ENCODE measurements around the gene WNK2.
A peak's percentile ranks its signal among the peaks of the same experiment; 100 is the strongest.

Gene WNK2

DNA sequence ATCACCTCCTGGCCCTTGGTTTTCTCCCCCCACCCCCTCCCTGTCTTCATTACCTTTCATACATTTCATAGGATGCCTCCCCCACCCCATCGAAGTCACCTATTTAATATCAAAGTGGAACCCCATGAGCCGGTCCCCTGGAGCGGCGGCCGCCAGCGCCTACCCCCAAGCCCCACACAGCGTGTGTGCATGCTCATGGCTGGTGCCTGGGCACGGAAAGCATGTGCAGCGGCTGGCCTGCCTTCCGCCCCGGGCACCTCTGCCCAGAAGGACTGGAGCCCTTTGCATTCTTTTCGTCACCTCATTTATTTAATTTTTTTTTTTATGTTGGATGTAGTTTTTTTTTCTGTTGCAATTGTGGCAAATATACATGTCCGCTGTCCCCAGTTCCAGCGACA, 116.2 kb downstream of the WNK2 start:
- no peak for DNase-seq

- DNase-seq = no peak
Measured at GRCh38 chr9:93300585-93301081, 116.7 kb downstream of the WNK2 start.

- DNase-seq = no peak
Measured at GRCh38 chr9:93301291-93301811, 117.4 kb downstream of the WNK2 start.

- no peak for DNase-seq
Measured at GRCh38 chr9:93301911-93302541, 118.1 kb downstream of the WNK2 start.

DNA sequence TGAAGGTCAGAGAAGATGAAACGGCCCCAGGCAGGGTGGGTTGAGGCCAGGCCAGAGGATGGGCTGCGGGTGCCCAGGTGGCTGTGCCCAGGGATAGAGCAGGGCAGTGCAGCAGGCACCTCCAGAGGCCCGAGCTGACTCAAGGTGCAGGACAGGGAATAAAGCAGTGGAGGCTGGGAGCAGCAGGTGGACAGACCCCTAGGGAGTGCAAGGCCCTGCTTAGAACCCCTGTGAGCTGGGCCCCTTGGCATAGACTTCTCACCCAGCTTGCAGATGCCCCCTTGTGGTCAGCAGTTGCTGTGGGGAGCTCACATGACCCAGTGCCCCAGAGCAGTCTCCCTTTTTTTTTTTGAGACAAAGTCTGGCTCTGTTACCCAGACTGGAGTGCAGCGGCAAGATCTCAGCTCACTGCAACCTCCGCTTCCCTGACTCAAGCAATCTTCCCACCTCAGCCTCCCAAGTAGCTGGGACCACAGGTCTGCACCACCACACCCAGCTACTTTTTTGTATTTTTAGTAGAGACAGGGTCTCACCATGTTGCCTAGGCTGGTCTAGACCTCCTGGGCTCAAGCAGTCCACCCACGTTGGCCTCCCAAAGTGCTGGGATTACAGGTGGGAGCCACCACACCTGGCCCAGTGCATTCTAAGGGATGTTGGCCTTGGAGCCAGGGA, 118.8 kb downstream of the WNK2 start:
- peak; percentile 32 for DNase-seq

DNA sequence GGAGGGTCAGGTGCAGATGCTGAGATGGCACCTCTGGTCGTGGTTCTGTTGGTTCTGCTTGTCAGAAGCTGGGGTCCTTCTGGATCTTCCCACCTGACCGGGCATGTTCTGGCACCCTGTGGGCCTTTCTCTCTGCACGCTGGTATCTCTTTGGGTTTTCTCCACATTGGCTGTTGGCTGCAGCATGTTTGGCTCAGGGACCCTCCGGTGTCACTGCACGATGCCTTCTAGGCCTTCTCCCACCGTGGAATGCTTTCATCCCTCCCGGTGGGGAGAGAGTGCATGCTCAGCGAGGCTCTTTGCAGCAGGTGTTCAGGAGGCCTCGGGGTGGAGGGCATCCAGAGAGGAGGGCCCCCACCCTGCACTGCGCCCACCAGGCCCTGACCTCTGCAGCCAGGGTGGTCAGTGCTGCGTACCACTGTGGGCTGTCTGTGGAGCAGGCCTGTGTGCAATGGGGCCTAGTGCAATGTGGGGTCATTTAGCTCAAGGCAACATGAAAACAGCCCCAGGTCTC, 119.4 kb downstream of the WNK2 start:
- DNase-seq = no peak

DNA sequence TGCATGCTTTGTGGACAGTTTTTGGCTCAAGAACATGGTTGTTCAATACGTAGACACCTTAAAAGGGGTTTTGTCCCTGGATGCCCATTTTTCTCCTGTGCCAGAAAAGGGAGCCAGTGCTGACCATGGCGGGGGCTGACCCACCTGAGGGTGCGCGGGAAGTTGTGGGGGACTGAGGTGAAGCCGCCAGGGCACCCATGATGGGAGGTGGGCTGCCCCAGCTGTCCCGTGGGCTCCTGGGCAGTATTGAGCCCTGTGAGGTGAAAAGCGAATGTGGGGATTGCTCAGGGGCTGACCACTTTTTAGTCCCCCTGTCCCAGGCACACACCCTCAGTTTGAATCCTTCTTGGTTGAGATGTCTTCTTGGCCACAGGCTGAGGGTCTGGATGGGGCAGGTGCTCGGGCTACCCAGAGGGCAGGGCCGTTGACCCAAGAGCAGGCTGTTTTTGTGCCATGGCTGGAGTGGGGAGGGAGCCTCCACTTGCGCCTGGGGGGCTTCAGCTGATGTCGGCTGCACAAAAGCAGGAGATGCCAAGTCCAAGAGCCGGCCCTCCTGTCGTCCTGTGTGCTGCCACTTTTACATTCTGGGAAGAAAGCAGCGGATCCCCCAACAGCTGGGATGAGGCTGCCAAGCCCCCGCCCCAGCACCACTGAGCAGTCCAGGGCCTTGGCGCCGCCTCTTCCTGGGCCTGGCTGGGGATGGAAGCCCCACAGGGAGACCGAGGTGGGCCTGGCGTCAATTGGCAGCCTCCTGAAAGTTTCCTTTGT, 120.1 kb downstream of the WNK2 start:
- DNase-seq = no peak

- no peak for DNase-seq
Measured at GRCh38 chr9:93304574-93305496, 120.9 kb downstream of the WNK2 start.

DNA sequence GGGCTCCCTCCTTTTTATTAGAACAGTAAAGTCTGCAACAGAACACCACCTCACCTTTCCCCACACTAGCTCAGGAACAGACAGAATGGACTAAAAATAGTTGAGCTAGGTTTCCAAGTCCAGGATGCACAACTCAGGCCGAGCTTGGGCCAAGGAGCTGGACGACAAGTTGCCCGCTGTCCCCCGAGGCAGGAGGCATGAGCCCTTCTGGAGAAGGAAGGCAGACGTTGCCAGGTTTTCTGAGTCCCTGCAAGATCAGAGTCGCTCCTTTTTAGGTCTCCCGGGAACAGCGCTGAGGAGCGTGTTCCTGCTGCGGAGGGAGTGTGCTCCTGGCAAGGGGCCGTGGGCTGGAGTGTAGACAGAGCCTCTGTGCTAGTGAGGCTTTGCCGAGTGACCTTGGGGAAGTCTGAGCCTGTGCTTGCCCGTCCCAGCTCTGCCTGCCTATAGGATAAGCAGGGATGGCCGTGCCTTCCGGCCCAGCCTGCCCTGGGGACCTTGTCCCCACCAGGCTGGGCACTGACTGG, 121.6 kb downstream of the WNK2 start:
- DNase-seq = no peak

DNA sequence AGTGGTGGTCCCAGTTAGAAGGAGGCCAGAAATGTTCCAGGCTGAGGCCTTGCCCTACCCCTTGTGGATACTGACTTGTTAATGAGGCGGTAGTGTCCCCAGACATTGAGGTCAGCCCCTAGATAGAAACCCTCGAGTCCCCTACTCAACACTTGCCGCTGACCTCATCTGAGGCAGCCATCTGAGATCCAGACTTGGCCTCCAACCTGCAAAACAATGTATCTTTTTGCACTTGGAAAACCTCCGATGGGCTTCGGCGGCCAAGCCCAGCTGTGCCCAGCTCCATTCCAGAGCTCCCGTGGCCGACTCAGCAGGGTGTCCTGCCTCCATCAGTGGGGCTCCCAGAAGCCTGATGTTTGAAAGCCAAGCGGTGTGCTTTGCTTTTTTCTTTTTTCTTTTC, 122.1 kb downstream of the WNK2 start:
- DNase-seq = no peak

DNA sequence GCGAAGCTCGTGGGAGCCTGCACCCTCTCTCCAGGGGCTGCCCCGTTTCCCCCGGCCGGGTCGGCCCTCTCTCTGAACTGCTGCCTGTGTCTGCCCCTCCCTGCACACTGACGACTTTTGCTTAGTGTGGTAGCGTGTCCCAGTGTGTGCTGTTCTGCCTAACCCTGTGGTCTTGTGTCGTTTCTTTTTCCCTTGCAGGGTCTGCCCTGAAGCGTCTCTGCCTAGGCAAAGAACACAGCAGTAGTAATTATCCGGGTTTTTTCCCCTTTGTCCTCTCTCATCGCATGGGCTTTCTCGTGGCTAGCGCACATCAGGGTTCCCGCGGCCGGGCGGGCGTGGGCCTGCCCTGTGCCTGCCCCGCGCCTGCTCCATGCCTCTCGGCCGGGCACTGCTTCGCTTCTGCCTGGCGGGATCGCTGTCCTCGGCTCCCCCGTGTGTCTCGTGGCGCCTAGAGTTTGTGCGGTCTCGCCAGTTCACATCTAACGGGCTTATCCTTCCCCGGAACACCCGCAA, 122.7 kb downstream of the WNK2 start:
- DNase-seq = no peak

GRCh38 chr9:93307468-93308157, 123.7 kb downstream of the WNK2 start:
- no peak for DNase-seq

DNA sequence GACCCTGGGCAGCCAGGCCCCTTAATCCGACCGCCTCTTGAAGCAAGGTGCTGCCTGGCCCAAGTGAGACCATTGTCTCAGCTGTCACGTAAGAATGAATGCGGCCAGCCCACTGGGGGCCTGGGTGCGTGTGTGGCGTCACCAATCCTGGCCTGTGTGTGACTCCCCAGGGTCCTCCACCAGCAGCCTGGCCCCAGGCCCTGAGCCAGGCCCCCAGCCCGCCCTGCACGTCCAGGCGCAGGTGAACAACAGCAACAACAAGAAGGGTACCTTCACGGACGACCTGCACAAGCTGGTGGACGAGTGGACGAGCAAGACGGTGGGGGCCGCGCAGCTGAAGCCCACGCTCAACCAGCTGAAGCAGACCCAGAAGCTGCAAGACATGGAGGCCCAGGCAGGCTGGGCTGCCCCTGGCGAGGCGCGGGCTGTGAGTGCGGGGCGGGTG, 124.2 kb downstream of the WNK2 start:
- DNase-seq = no peak

DNA sequence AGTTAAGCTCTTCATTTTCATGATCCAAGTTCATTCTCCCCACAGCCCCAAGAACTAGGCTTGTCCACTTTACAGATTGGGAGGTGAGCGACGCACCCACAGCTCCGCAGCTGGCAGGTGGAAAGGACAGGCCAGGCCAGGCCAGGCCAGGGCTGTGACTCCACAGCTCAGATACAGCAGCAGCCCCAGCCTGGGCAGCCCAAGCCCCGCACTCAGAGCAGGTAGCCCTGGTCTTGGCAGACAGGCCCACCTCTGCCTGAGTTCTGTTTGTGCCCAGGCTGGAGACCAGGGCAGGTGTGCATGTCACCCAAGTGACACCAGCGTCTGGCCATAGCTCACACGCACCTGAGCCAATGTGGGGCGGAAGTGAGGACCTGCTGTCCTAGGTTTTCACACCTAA, 124.7 kb downstream of the WNK2 start:
- DNase-seq = no peak

- no peak for DNase-seq
Measured at GRCh38 chr9:93309889-93310425, 126.0 kb downstream of the WNK2 start.

DNA sequence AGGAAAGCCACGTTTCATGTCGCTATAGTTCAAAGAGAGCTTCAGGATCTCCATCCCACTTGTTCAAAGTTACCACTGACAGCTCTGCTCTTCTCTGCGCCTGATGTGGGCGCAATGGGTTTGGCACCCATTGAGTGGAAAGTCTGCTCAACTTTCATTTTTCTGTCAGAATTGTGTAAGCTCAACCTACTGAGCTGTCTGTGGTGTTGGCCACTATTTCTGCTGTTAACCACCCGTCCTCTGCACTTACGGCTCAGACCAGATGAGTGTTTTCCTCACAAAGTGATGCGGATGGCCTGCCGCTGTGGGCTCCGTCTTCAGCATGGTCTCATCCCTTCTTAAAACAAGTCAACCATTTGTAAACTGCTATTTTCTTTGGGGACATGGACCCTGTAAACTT, 131.2 kb downstream of the WNK2 start:
- no peak for DNase-seq

DNA sequence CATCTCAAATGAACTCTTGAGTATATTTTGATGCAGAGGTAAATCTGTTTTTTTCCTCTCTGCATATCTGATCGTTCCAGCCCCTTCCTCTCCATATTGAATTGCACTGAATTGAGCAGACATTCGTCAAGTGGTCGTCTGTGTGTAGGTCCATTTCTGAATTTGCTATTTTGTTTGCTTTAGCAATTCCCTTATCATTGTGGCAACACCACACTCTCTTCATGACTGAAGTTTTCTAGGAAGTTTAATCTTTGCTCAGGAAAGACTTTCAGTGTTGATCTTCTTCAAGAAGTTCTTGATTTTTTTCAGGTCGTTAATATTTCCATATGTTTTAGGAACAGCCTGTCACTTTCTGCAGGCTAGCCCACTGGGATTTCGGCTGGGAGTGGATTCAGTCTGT, 132.0 kb downstream of the WNK2 start:
- DNase-seq = no peak

DNA sequence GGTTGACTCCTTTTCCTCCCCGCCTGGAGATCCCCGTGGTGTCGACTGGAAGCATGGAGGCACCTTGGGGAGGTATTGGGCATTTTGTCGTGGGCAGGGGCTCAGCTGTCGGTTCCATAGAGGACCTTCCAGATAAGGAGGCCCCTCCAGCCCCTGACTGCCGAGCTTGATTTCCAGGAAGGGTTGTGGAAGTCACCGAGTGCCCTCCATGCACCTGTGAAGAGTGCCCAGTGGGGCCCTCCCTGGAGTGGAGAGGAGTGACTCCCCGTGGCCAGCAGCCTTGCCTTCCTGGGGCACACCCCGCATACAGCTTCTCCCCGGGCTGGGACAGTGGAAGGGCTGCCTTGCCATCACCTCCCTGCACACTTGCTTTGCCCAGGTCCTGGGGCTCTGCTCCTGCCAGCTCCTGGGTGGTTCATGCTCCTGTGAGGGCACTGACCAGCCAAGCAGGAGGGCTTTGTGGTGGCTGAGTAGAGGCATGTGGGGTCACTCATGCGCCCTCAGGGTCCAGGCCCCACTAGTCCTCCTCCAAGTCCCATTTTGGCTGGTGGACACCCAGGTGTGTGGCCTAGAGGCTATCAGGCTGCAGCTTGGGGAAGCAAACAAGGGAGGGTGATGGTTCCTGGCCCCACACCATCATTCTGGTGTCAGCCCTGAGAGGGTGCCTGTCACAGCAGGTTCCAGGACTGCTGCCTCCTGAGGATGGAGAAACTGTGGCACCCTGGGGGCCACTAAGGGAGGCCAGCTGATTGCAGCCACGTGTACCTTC, 133.0 kb downstream of the WNK2 start:
- DNase-seq = no peak

DNA sequence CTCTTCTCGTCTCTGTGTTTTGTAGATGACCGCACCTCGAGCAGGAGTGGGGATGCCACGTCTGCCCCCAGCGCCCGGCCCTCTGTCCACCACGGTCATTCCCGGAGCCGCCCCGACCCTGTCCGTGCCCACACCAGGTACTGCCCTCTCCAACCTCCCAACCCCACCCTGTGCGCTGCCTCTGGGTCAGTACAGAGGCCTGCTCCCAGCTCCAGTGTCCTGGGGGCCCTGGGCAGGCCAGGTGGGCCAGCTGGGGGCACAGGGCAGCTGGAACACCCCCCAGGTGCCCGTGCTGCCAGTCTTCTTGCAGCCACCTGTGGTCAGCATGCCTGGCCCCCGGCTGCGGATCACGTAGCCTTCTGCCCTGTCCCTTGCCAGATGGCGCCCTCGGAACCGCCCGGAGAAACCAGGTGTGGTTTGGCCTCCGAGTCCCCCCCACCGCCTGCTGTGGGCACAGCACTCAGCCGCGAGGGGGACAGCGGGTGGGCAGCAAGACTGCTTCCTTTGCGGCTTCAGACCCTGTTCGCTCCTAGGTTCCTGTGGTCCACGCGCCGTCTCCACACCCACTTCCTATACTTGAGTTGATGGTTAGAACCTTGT, 133.7 kb downstream of the WNK2 start:
- no peak for DNase-seq

GRCh38 chr9:93318480-93318879, 134.5 kb downstream of the WNK2 start:
- DNase-seq = no peak

All from NCI-H1436 treated with DMSO at 0.1 percent for 48 hours (cell line).